VCaP (cell line): ENCODE data around the gene WNK3.

ENCODE experiments used
- H3K27ac ChIP-seq: fragments of 450-650 bp; 2 replicates; pipeline ENCODE4 v1.5.1; 2017
- CTCF ChIP-seq: fragments of 450-650 bp; conservative IDR thresholded peaks from 2 replicates; pipeline ENCODE4 v1.5.1; 2017; ENCODE audit warnings: mild to moderate bottlenecking, moderate library complexity

Gene WNK3

GRCh38 chrX:54288277-54288676 is 69.6 kb downstream of the WNK3 start:
- no peak overlapping the region for H3K27ac ChIP-seq
- TF ChIP-seq CTCF = no peak

- no peak overlapping the region for H3K27ac ChIP-seq
- no peak for TF ChIP-seq CTCF
Observed at GRCh38 chrX:54281676-54282075, 76.2 kb downstream of the WNK3 start.

- TF ChIP-seq CTCF = no peak
- no peak overlapping the region for H3K27ac ChIP-seq
Observed at GRCh38 chrX:54280466-54280865, 77.4 kb downstream of the WNK3 start.

- no peak for TF ChIP-seq CTCF
- no peak overlapping the region for H3K27ac ChIP-seq
Observed at GRCh38 chrX:54271664-54272063, 86.2 kb downstream of the WNK3 start.

- TF ChIP-seq CTCF = peak; percentile 63
- no peak overlapping the region for H3K27ac ChIP-seq
Observed at GRCh38 chrX:54248309-54248708, 109.5 kb downstream of the WNK3 start.

GRCh38 chrX:54246866-54247265 is 111.0 kb downstream of the WNK3 start:
- no peak for TF ChIP-seq CTCF
- H3K27ac ChIP-seq = no peak overlapping the region

- no peak overlapping the region for H3K27ac ChIP-seq
- TF ChIP-seq CTCF = no peak
Observed at GRCh38 chrX:54238588-54238987, 119.3 kb downstream of the WNK3 start.

- no peak overlapping the region for H3K27ac ChIP-seq
- no peak for TF ChIP-seq CTCF
Observed at GRCh38 chrX:54237014-54237413, 120.8 kb downstream of the WNK3 start.
